Thymus (tissue), 11 donors: ENCODE results near the gene SLC4A5. TPM values are rescaled to one million over a fixed set of nuclear protein-coding genes. Genes with fewer than 3 reads are reported as not detected.
"Not testable (repeated sequence)": the region's sequence is repeated elsewhere in the genome, so short reads cannot be mapped to it uniquely, and the experiment has no call there.

ENCODE experiments used
- DNase-seq, 9 donors: peaks; one replicate each; pipeline ENCODE4 v3.0.0-alpha.2; 2013; ENCODE audit warnings: low spot score in 9 of 9, low read depth in 6 of 9, missing footprints in 1 of 9
- H3K27ac ChIP-seq, 2 donors: one replicate each; pipeline ENCODE4 v1.5.1; 2013; ENCODE audit warnings: control low read depth in 1 of 2, low read depth in 1 of 2, low read length in 1 of 2, mild to moderate bottlenecking in 1 of 2, moderate library complexity in 1 of 2
- H3K27me3 ChIP-seq, 2 donors: one replicate each; pipeline ENCODE4 v1.5.1; 2013; ENCODE audit warnings: low read length in 1 of 2; ENCODE audit not compliant: control insufficient read depth in 2 of 2, insufficient read depth in 1 of 2
- H3K36me3 ChIP-seq, 2 donors: one replicate each; pipeline ENCODE4 v1.5.1; 2013; ENCODE audit warnings: low read length in 1 of 2, mild to moderate bottlenecking in 1 of 2, moderate library complexity in 1 of 2; ENCODE audit not compliant: control insufficient read depth in 2 of 2, insufficient read depth in 2 of 2
- H3K4me1 ChIP-seq, 2 donors: one replicate each; pipeline ENCODE4 v1.5.1; 2013; ENCODE audit warnings: low read length in 2 of 2; ENCODE audit not compliant: control insufficient read depth in 2 of 2, insufficient read depth in 2 of 2
- H3K4me3 ChIP-seq, 2 donors: one replicate each; pipeline ENCODE4 v1.5.1; 2013; ENCODE audit warnings: low read length in 2 of 2, control low read depth in 1 of 2, mild to moderate bottlenecking in 1 of 2
- H3K9me3 ChIP-seq, 2 donors: one replicate each; pipeline ENCODE4 v1.5.1; 2013; ENCODE audit warnings: low read length in 1 of 2, mild to moderate bottlenecking in 1 of 2; ENCODE audit not compliant: control insufficient read depth in 2 of 2, insufficient read depth in 1 of 2
- WGBS: extraction: QIAGEN DNeasy Blood & Tissue Kit; methylation state at CpG from one replicate; pipeline ENCODE4 v1.1.7; 2013; 5-methylcytosine and 5-hydroxymethylcytosine counted together
- polyA plus RNA-seq: library from polyadenylated mRNA; stranded (reverse); fragments of 200-250 nt; gene quantifications from one replicate; pipeline ENCODE4 v1.2.3, GENCODE V29; 2013
- total RNA-seq: library from RNA; stranded (reverse); fragments of 120-200 nt; gene quantifications from one replicate; pipeline ENCODE4 v1.2.4, GENCODE V29; 2013
- donor health status: healthy.

Gene SLC4A5
- total and polyA plus RNA-seq, 2 donors, result 0.85 to 2.5 TPM

- Histone ChIP-seq H3K4me3 (no peak overlapping the region), H3K4me1 (no peaks in the 10 kb centered on the region), H3K27ac (no peak overlapping the region), H3K36me3 (no peaks in the 10 kb centered on the region), H3K9me3 (no peaks in the 10 kb centered on the region), H3K27me3 (no peaks in the 10 kb centered on the region)
- 90% methylated on average over 7 of the region's 7 CpGs for WGBS
- DNase-seq, result no peak
Observed at GRCh38 chr2:74239346-74239745, 103.9 kb downstream of the SLC4A5 start.

GRCh38 chr2:74238879-74239278, 104.3 kb downstream of the SLC4A5 start:
- Histone ChIP-seq H3K27me3 (no peaks in the 10 kb centered on the region), H3K9me3 (no peaks in the 10 kb centered on the region), H3K36me3 (no peaks in the 10 kb centered on the region), H3K4me3 (no peak overlapping the region), H3K27ac (no peak overlapping the region), H3K4me1 (no peaks in the 10 kb centered on the region)
- over 99% methylated on average over 2 of the region's 2 CpGs for WGBS
- no peak for DNase-seq

GRCh38 chr2:74235041-74235440, 108.2 kb downstream of the SLC4A5 start:
- H3K27ac ChIP-seq, result no peak overlapping the region
- H3K36me3 ChIP-seq, result no peaks in the 10 kb centered on the region
- H3K4me1 ChIP-seq, result no peaks in the 10 kb centered on the region
- H3K9me3 ChIP-seq, result no peaks in the 10 kb centered on the region
- no peak overlapping the region for H3K4me3 ChIP-seq
- H3K27me3 ChIP-seq, result no peaks in the 10 kb centered on the region
- WGBS, result 96% methylated on average over 5 of the region's 5 CpGs
- DNase-seq, result no peak

- H3K4me3 ChIP-seq, result no peak overlapping the region
- H3K36me3 ChIP-seq, result no peaks in the 10 kb centered on the region
- no peak for DNase-seq
- H3K27ac ChIP-seq, result no peak overlapping the region
- no peaks in the 10 kb centered on the region for H3K27me3 ChIP-seq
- no peaks in the 10 kb centered on the region for H3K4me1 ChIP-seq
- H3K9me3 ChIP-seq, result no peaks in the 10 kb centered on the region
Observed at GRCh38 chr2:74233648-74234047, 109.6 kb downstream of the SLC4A5 start.

- no peaks in the 10 kb centered on the region for H3K4me1 ChIP-seq
- H3K9me3 ChIP-seq, result no peaks in the 10 kb centered on the region
- H3K27me3 ChIP-seq, result no peaks in the 10 kb centered on the region
- H3K36me3 ChIP-seq, result no peaks in the 10 kb centered on the region
- no peak overlapping the region for H3K4me3 ChIP-seq
- 98% methylated on average over 6 of the region's 6 CpGs for WGBS
- DNase-seq, result no peak
- H3K27ac ChIP-seq, result no peak overlapping the region
Observed at GRCh38 chr2:74232426-74232825, 110.8 kb downstream of the SLC4A5 start.

- not testable (repeated sequence) for H3K9me3 ChIP-seq, H3K4me3 ChIP-seq, DNase-seq, H3K27me3 ChIP-seq, H3K4me1 ChIP-seq, H3K36me3 ChIP-seq, H3K27ac ChIP-seq
- WGBS, result 99% methylated on average over 5 of the region's 5 CpGs
Observed at GRCh38 chr2:74229865-74230264, 113.4 kb downstream of the SLC4A5 start.

GRCh38 chr2:74228772-74229171, 114.4 kb downstream of the SLC4A5 start:
- no peaks in the 10 kb centered on the region for H3K36me3 ChIP-seq
- H3K9me3 ChIP-seq, result no peaks in the 10 kb centered on the region
- no peak overlapping the region for H3K27ac ChIP-seq
- H3K4me1 ChIP-seq, result no peaks in the 10 kb centered on the region
- no peak for DNase-seq
- H3K27me3 ChIP-seq, result no peaks in the 10 kb centered on the region
- no peak overlapping the region for H3K4me3 ChIP-seq
- 89% methylated on average over 4 of the region's 4 CpGs for WGBS

- H3K27me3 ChIP-seq, result no peaks in the 10 kb centered on the region
- DNase-seq, result no peak
- no peak overlapping the region for H3K27ac ChIP-seq
- WGBS, result 98% methylated on average over 5 of the region's 5 CpGs
- H3K4me3 ChIP-seq, result no peak overlapping the region
- no peaks in the 10 kb centered on the region for H3K9me3 ChIP-seq
- no peaks in the 10 kb centered on the region for H3K36me3 ChIP-seq
- H3K4me1 ChIP-seq, result no peaks in the 10 kb centered on the region
Observed at GRCh38 chr2:74227646-74228045, 115.6 kb downstream of the SLC4A5 start.

- Histone ChIP-seq H3K4me3 (no peak overlapping the region), H3K27me3 (no peaks in the 10 kb centered on the region), H3K9me3 (no peaks in the 10 kb centered on the region), H3K27ac (no peak overlapping the region), H3K36me3 (no peaks in the 10 kb centered on the region), H3K4me1 (no peaks in the 10 kb centered on the region)
- DNase-seq, result no peak
- WGBS, result 97% methylated on average over 21 of the region's 21 CpGs
Observed at GRCh38 chr2:74226648-74227213, 116.5 kb downstream of the SLC4A5 start.
